HUES64 (cell line): ENCODE data around the gene TEX29.

Experiments used
- H3K27ac ChIP-seq: 2 replicates; pipeline ENCODE4 v1.7.0; 2013; ENCODE audit warnings: low read depth, low read length, inconsistent platforms
- H3K27me3 ChIP-seq: 2 replicates; pipeline ENCODE4 v1.6.1; 2013; ENCODE audit warnings: mild to moderate bottlenecking, low read length; ENCODE audit not compliant: insufficient read depth
- H3K36me3 ChIP-seq: 2 replicates; pipeline ENCODE4 v1.6.1; 2013; ENCODE audit warnings: mild to moderate bottlenecking, low read length; ENCODE audit not compliant: insufficient read depth
- H3K4me1 ChIP-seq: 2 replicates; pipeline ENCODE4 v1.6.1; 2013; ENCODE audit warnings: mild to moderate bottlenecking, low read length, moderate library complexity; ENCODE audit not compliant: insufficient read depth
- H3K4me3 ChIP-seq: 2 replicates; pipeline ENCODE4 v1.5.1; 2013; ENCODE audit warnings: mild to moderate bottlenecking, low read length, moderate library complexity
- H3K9ac ChIP-seq: 2 replicates; pipeline ENCODE4 v1.6.1; 2013; ENCODE audit warnings: mild to moderate bottlenecking, low read depth, low read length
- H3K9me3 ChIP-seq: 2 replicates; pipeline ENCODE4 v1.6.1; 2013; ENCODE audit warnings: low read depth, low read length; ENCODE audit not compliant: insufficient read depth
- WGBS: fragments of 150-250, 120-280 bp; methylation state at CpG from one replicate; pipeline ENCODE4 v1.1.7; 2013; ENCODE audit warnings: missing lambda C conversion rate; 5-methylcytosine and 5-hydroxymethylcytosine counted together

Gene TEX29

GRCh38 chr13:111314852-111315251 is 5.6 kb upstream of the TEX29 start:
- Histone ChIP-seq H3K36me3 (peaks cover 3% of the 10 kb centered on the region; the same call in 1 of the 2 replicates), H3K9me3 (peaks cover 15% of the 10 kb centered on the region; the same call in 1 of the 2 replicates), H3K27ac (no peak overlapping the region), H3K4me1 (no peaks in the 10 kb centered on the region), H3K27me3 (no peaks in the 10 kb centered on the region), H3K4me3 (no peak overlapping the region), H3K9ac (no peak overlapping the region)
- 93% methylated on average over 6 of the region's 6 CpGs for WGBS

- peaks cover 11% of the 10 kb centered on the region; the same call in 1 of the 2 replicates for H3K9me3 ChIP-seq
- peaks cover 3% of the 10 kb centered on the region; the same call in 1 of the 2 replicates for H3K36me3 ChIP-seq
- H3K27ac ChIP-seq = no peak overlapping the region
- H3K9ac ChIP-seq = no peak overlapping the region
- H3K27me3 ChIP-seq = no peaks in the 10 kb centered on the region
- 91% methylated on average over 15 of the region's 15 CpGs for WGBS
- H3K4me3 ChIP-seq = no peak overlapping the region
- H3K4me1 ChIP-seq = no peaks in the 10 kb centered on the region
Observed at GRCh38 chr13:111315347-111315995, 5.0 kb upstream of the TEX29 start.

GRCh38 chr13:111316161-111316730 is 4.2 kb upstream of the TEX29 start:
- Histone ChIP-seq H3K27ac (no peak overlapping the region), H3K9me3 (peaks cover 11% of the 10 kb centered on the region; the same call in 1 of the 2 replicates), H3K4me1 (no peaks in the 10 kb centered on the region), H3K27me3 (no peaks in the 10 kb centered on the region), H3K9ac (no peak overlapping the region), H3K36me3 (peaks cover 3% of the 10 kb centered on the region; the same call in 1 of the 2 replicates), H3K4me3 (no peak overlapping the region)
- 97% methylated on average over 12 of the region's 12 CpGs for WGBS

- H3K36me3 ChIP-seq = peaks cover 3% of the 10 kb centered on the region; the same call in 1 of the 2 replicates
- H3K27me3 ChIP-seq = no peaks in the 10 kb centered on the region
- no peak overlapping the region for H3K27ac ChIP-seq
- H3K4me1 ChIP-seq = no peaks in the 10 kb centered on the region
- H3K9ac ChIP-seq = no peak overlapping the region
- 92% methylated on average over 14 of the region's 14 CpGs for WGBS
- no peak overlapping the region for H3K4me3 ChIP-seq
- H3K9me3 ChIP-seq = peaks cover 10% of the 10 kb centered on the region; the same call in 1 of the 2 replicates
Observed at GRCh38 chr13:111317042-111317550, 3.3 kb upstream of the TEX29 start.

GRCh38 chr13:111317571-111318345 is 2.7 kb upstream of the TEX29 start:
- 96% methylated on average over 29 of the region's 29 CpGs for WGBS
- H3K4me1 ChIP-seq = no peaks in the 10 kb centered on the region
- H3K4me3 ChIP-seq = no peak overlapping the region
- peaks cover 4% of the 10 kb centered on the region; the same call in 1 of the 2 replicates for H3K9me3 ChIP-seq
- H3K9ac ChIP-seq = no peak overlapping the region
- no peaks in the 10 kb centered on the region for H3K27me3 ChIP-seq
- H3K36me3 ChIP-seq = peaks cover 3% of the 10 kb centered on the region; the same call in 1 of the 2 replicates
- no peak overlapping the region for H3K27ac ChIP-seq

- Histone ChIP-seq H3K4me1 (no peaks in the 10 kb centered on the region), H3K9ac (no peak overlapping the region), H3K27me3 (no peaks in the 10 kb centered on the region), H3K9me3 (no peaks in the 10 kb centered on the region), H3K36me3 (no peaks in the 10 kb centered on the region), H3K27ac (no peak overlapping the region), H3K4me3 (no peak overlapping the region)
- 95% methylated on average over 13 of the region's 13 CpGs for WGBS
Observed at GRCh38 chr13:111318386-111318785, 2.1 kb upstream of the TEX29 start.

GRCh38 chr13:111319521-111319920 is 921 bp upstream of the TEX29 start:
- no peak overlapping the region for H3K9ac ChIP-seq
- WGBS = 95% methylated on average over 12 of the region's 12 CpGs

GRCh38 chr13:111322001-111322915 is 1.8 kb downstream of the TEX29 start:
- no peaks in the 10 kb centered on the region for H3K36me3 ChIP-seq
- H3K27me3 ChIP-seq = no peaks in the 10 kb centered on the region
- H3K4me3 ChIP-seq = no peak overlapping the region
- no peaks in the 10 kb centered on the region for H3K4me1 ChIP-seq
- 95% methylated on average over 19 of the region's 19 CpGs for WGBS
- no peak overlapping the region for H3K9ac ChIP-seq
- no peak overlapping the region for H3K27ac ChIP-seq
- H3K9me3 ChIP-seq = no peaks in the 10 kb centered on the region

More at GRCh38 chr13:111319521-111319920, 921 bp upstream of the TEX29 start:
- H3K27me3 ChIP-seq = no peaks in the 10 kb centered on the region
- no peak overlapping the region for H3K4me3 ChIP-seq
- H3K36me3 ChIP-seq = no peaks in the 10 kb centered on the region
- no peaks in the 10 kb centered on the region for H3K9me3 ChIP-seq
- H3K27ac ChIP-seq = no peak overlapping the region
- no peaks in the 10 kb centered on the region for H3K4me1 ChIP-seq

GRCh38 chr13:111322916-111323331 is 2.5 kb downstream of the TEX29 start:
- Histone ChIP-seq H3K9me3 (no peaks in the 10 kb centered on the region), H3K4me3 (no peak overlapping the region), H3K4me1 (no peaks in the 10 kb centered on the region), H3K36me3 (no peaks in the 10 kb centered on the region), H3K9ac (no peak overlapping the region), H3K27ac (no peak overlapping the region), H3K27me3 (no peaks in the 10 kb centered on the region)
- 94% methylated on average over 7 of the region's 7 CpGs for WGBS

- H3K27me3 ChIP-seq = no peaks in the 10 kb centered on the region
- H3K27ac ChIP-seq = no peak overlapping the region
- no peaks in the 10 kb centered on the region for H3K4me1 ChIP-seq
- H3K9ac ChIP-seq = no peak overlapping the region
- H3K4me3 ChIP-seq = no peak overlapping the region
- WGBS = 92% methylated on average over 14 of the region's 14 CpGs
- H3K36me3 ChIP-seq = no peaks in the 10 kb centered on the region
- H3K9me3 ChIP-seq = no peaks in the 10 kb centered on the region
Observed at GRCh38 chr13:111323549-111323948, 3.1 kb downstream of the TEX29 start.
